GM23338 (cell line): ENCODE data around the gene FCHO2.

ENCODE experiments used
- CREB1 ChIP-seq: fragments of 250-450 bp; sonication (Bioruptor Pico); IDR thresholded peaks from 2 replicates; pipeline ENCODE4 v1.5.0; 2020; ENCODE audit warnings: low read depth, mild to moderate bottlenecking, moderate library complexity
- EZH2 ChIP-seq: fragments of 200-600 bp; sonication (generic); IDR thresholded peaks from one replicate; pipeline ENCODE4 v1.8.0; 2017; ENCODE audit warnings: antibody characterized with exemption, mild to moderate bottlenecking, low read depth; ENCODE audit not compliant: unreplicated experiment
- EZH2phosphoT487 ChIP-seq: fragments of 200-600 bp; sonication (generic); IDR thresholded peaks from one replicate; pipeline ENCODE4 v1.8.1; 2018; ENCODE audit warnings: antibody characterized with exemption; ENCODE audit not compliant: unreplicated experiment
- JUNB ChIP-seq: IDR thresholded peaks from one replicate; pipeline ENCODE4 v1.6.1; 2016; ENCODE audit warnings: antibody characterized with exemption; ENCODE audit not compliant: unreplicated experiment
- NANOG ChIP-seq: IDR thresholded peaks from 2 replicates; pipeline ENCODE4 v1.6.1; 2016; ENCODE audit warnings: antibody characterized with exemption, borderline replicate concordance
- POLR2AphosphoS5 ChIP-seq: IDR thresholded peaks from 2 replicates; pipeline ENCODE4 v1.6.1; 2016; ENCODE audit warnings: antibody characterized with exemption, low read depth
- STAT1 ChIP-seq: IDR thresholded peaks from one replicate; pipeline ENCODE4 v1.6.1; 2016; ENCODE audit warnings: antibody characterized with exemption; ENCODE audit not compliant: unreplicated experiment
- ZNF114 ChIP-seq: fragments of 250-450 bp; sonication (Bioruptor Pico); IDR thresholded peaks from 2 replicates; pipeline ENCODE4 v1.5.0; 2020; ENCODE audit warnings: mild to moderate bottlenecking, moderate library complexity
- TF ChIP-seq, protein P1 (sequence below), 2 experiments: fragments of 200-600 bp in 1 of 2; sonication (generic) in 1 of 2; conservative IDR thresholded peaks; 2 replicates each; pipeline versions ENCODE4 v1.5.1 to v1.6.1; 2016 to 2017; ENCODE audit warnings: antibody characterized with exemption in 2 of 2, low read depth in 2 of 2, mild to moderate bottlenecking in 2 of 2, moderate library complexity in 1 of 2
- TF ChIP-seq, protein P2 (sequence below): IDR thresholded peaks from one replicate; pipeline ENCODE4 v1.6.1; 2018; ENCODE audit warnings: antibody characterized with exemption; ENCODE audit not compliant: unreplicated experiment
- TF ChIP-seq, protein P3 (sequence below): fragments of 250-450 bp; sonication (Bioruptor Pico); IDR thresholded peaks from 2 replicates; pipeline ENCODE4 v1.5.0; 2020; ENCODE audit warnings: mild to moderate bottlenecking, moderate library complexity

DNA sequence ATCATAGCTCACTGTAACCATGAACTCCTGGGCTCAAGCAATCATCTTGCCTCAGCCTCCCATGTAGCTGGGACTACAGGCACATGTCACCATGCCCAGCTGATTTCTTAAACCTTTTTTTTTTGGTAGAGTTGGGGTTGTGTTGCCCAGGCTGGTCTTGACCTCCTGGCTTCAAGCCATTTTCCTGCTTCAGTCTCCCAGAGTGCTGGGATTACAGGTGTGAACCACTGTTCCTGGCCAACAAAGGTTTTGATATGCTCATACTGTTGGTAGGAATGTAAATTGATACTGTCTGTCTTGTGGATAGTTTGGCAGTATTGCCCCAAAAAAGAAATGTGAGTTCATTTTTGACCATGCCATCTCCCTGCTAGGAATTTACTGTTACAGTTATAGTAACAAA is 87.2 kb downstream of the FCHO2 start:
- TF ChIP-seq CREB1 (CRISPR knock-in tag): no peak
- TF ChIP-seq, protein P1, sequence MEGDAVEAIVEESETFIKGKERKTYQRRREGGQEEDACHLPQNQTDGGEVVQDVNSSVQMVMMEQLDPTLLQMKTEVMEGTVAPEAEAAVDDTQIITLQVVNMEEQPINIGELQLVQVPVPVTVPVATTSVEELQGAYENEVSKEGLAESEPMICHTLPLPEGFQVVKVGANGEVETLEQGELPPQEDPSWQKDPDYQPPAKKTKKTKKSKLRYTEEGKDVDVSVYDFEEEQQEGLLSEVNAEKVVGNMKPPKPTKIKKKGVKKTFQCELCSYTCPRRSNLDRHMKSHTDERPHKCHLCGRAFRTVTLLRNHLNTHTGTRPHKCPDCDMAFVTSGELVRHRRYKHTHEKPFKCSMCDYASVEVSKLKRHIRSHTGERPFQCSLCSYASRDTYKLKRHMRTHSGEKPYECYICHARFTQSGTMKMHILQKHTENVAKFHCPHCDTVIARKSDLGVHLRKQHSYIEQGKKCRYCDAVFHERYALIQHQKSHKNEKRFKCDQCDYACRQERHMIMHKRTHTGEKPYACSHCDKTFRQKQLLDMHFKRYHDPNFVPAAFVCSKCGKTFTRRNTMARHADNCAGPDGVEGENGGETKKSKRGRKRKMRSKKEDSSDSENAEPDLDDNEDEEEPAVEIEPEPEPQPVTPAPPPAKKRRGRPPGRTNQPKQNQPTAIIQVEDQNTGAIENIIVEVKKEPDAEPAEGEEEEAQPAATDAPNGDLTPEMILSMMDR (conservative IDR thresholded peaks at IDR 0.05; ENCODE audit: low read depth in 2 of 2): no peak
- no peak for TF ChIP-seq POLR2AphosphoS5
- TF ChIP-seq EZH2: no peak
- TF ChIP-seq EZH2phosphoT487: no peak
- TF ChIP-seq, protein P2, sequence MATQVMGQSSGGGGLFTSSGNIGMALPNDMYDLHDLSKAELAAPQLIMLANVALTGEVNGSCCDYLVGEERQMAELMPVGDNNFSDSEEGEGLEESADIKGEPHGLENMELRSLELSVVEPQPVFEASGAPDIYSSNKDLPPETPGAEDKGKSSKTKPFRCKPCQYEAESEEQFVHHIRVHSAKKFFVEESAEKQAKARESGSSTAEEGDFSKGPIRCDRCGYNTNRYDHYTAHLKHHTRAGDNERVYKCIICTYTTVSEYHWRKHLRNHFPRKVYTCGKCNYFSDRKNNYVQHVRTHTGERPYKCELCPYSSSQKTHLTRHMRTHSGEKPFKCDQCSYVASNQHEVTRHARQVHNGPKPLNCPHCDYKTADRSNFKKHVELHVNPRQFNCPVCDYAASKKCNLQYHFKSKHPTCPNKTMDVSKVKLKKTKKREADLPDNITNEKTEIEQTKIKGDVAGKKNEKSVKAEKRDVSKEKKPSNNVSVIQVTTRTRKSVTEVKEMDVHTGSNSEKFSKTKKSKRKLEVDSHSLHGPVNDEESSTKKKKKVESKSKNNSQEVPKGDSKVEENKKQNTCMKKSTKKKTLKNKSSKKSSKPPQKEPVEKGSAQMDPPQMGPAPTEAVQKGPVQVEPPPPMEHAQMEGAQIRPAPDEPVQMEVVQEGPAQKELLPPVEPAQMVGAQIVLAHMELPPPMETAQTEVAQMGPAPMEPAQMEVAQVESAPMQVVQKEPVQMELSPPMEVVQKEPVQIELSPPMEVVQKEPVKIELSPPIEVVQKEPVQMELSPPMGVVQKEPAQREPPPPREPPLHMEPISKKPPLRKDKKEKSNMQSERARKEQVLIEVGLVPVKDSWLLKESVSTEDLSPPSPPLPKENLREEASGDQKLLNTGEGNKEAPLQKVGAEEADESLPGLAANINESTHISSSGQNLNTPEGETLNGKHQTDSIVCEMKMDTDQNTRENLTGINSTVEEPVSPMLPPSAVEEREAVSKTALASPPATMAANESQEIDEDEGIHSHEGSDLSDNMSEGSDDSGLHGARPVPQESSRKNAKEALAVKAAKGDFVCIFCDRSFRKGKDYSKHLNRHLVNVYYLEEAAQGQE: no peak
- no peak for TF ChIP-seq JUNB
- TF ChIP-seq ZNF114 (CRISPR knock-in tag): no peak
- TF ChIP-seq, protein P3, sequence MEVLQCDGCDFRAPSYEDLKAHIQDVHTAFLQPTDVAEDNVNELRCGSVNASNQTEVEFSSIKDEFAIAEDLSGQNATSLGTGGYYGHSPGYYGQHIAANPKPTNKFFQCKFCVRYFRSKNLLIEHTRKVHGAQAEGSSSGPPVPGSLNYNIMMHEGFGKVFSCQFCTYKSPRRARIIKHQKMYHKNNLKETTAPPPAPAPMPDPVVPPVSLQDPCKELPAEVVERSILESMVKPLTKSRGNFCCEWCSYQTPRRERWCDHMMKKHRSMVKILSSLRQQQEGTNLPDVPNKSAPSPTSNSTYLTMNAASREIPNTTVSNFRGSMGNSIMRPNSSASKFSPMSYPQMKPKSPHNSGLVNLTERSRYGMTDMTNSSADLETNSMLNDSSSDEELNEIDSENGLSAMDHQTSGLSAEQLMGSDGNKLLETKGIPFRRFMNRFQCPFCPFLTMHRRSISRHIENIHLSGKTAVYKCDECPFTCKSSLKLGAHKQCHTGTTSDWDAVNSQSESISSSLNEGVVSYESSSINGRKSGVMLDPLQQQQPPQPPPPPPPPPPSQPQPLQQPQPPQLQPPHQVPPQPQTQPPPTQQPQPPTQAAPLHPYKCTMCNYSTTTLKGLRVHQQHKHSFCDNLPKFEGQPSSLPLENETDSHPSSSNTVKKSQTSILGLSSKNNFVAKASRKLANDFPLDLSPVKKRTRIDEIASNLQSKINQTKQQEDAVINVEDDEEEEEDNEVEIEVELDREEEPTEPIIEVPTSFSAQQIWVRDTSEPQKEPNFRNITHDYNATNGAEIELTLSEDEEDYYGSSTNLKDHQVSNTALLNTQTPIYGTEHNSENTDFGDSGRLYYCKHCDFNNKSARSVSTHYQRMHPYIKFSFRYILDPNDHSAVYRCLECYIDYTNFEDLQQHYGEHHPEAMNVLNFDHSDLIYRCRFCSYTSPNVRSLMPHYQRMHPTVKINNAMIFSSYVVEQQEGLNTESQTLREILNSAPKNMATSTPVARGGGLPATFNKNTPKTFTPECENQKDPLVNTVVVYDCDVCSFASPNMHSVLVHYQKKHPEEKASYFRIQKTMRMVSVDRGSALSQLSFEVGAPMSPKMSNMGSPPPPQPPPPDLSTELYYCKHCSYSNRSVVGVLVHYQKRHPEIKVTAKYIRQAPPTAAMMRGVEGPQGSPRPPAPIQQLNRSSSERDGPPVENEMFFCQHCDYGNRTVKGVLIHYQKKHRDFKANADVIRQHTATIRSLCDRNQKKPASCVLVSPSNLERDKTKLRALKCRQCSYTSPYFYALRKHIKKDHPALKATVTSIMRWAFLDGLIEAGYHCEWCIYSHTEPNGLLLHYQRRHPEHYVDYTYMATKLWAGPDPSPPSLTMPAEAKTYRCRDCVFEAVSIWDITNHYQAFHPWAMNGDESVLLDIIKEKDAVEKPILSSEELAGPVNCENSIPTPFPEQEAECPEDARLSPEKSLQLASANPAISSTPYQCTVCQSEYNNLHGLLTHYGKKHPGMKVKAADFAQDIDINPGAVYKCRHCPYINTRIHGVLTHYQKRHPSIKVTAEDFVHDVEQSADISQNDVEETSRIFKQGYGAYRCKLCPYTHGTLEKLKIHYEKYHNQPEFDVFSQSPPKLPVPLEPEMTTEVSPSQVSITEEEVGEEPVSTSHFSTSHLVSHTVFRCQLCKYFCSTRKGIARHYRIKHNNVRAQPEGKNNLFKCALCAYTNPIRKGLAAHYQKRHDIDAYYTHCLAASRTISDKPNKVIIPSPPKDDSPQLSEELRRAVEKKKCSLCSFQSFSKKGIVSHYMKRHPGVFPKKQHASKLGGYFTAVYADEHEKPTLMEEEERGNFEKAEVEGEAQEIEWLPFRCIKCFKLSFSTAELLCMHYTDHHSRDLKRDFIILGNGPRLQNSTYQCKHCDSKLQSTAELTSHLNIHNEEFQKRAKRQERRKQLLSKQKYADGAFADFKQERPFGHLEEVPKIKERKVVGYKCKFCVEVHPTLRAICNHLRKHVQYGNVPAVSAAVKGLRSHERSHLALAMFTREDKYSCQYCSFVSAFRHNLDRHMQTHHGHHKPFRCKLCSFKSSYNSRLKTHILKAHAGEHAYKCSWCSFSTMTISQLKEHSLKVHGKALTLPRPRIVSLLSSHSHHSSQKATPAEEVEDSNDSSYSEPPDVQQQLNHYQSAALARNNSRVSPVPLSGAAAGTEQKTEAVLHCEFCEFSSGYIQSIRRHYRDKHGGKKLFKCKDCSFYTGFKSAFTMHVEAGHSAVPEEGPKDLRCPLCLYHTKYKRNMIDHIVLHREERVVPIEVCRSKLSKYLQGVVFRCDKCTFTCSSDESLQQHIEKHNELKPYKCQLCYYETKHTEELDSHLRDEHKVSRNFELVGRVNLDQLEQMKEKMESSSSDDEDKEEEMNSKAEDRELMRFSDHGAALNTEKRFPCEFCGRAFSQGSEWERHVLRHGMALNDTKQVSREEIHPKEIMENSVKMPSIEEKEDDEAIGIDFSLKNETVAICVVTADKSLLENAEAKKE (CRISPR knock-in tag): no peak
- TF ChIP-seq STAT1: no peak
- no peak for TF ChIP-seq NANOG
